Measurements from ENCODE around the gene TMTC4.
"Not testable (repeated sequence)": the region's sequence is repeated elsewhere in the genome, so short reads cannot be mapped to it uniquely, and the experiment has no call there.

TMTC4 gene

GRCh38 chr13:100633461-100633860, 41.1 kb downstream of the TMTC4 start:
- no peak for DNase-seq (ENCODE audit: low read depth in 2 of 3, low spot score in 1 of 3)

GRCh38 chr13:100630555-100630954, 44.0 kb downstream of the TMTC4 start:
- DNase-seq (ENCODE audit: low read depth in 2 of 3, low spot score in 1 of 3): no peak

- no peak for DNase-seq (ENCODE audit: low read depth in 2 of 3, low spot score in 1 of 3)
Observed at GRCh38 chr13:100627120-100627519, 47.5 kb downstream of the TMTC4 start.

- no peak for DNase-seq (ENCODE audit: low read depth in 2 of 3, low spot score in 1 of 3)
Observed at GRCh38 chr13:100625447-100625846, 49.1 kb downstream of the TMTC4 start.

- DNase-seq (ENCODE audit: low read depth in 2 of 3, low spot score in 1 of 3): no peak
Observed at GRCh38 chr13:100620792-100621191, 53.8 kb downstream of the TMTC4 start.

GRCh38 chr13:100619940-100620339, 54.7 kb downstream of the TMTC4 start:
- no peak for DNase-seq (ENCODE audit: low read depth in 2 of 3, low spot score in 1 of 3)

- not testable (repeated sequence) for DNase-seq (ENCODE audit: low read depth in 2 of 3, low spot score in 1 of 3)
Observed at GRCh38 chr13:100618897-100619296, 55.7 kb downstream of the TMTC4 start.

- no peak for DNase-seq (ENCODE audit: low read depth in 2 of 3, low spot score in 1 of 3)
Observed at GRCh38 chr13:100613031-100613430, 61.6 kb downstream of the TMTC4 start.

GRCh38 chr13:100611678-100612492, 62.7 kb downstream of the TMTC4 start:
- no peak for DNase-seq (ENCODE audit: low read depth in 2 of 3, low spot score in 1 of 3)

GRCh38 chr13:100610391-100611347, 63.9 kb downstream of the TMTC4 start:
- no peak for DNase-seq (ENCODE audit: low read depth in 2 of 3, low spot score in 1 of 3)

GRCh38 chr13:100608906-100609305, 65.7 kb downstream of the TMTC4 start:
- no peak for DNase-seq (ENCODE audit: low read depth in 2 of 3, low spot score in 1 of 3)

- no peak for DNase-seq (ENCODE audit: low read depth in 2 of 3, low spot score in 1 of 3)
Observed at GRCh38 chr13:100608489-100608888, 66.1 kb downstream of the TMTC4 start.

GRCh38 chr13:100604918-100605710, 69.5 kb downstream of the TMTC4 start:
- DNase-seq (ENCODE audit: low read depth in 2 of 3, low spot score in 1 of 3): no peak

- DNase-seq (ENCODE audit: low read depth in 2 of 3, low spot score in 1 of 3): no peak
Observed at GRCh38 chr13:100602493-100603111, 72.0 kb downstream of the TMTC4 start.

GRCh38 chr13:100601716-100602115, 72.9 kb downstream of the TMTC4 start:
- no peak for DNase-seq (ENCODE audit: low read depth in 2 of 3, low spot score in 1 of 3)

GRCh38 chr13:100600915-100601314, 73.7 kb downstream of the TMTC4 start:
- no peak for DNase-seq (ENCODE audit: low read depth in 2 of 3, low spot score in 1 of 3)

- no peak for DNase-seq (ENCODE audit: low read depth in 2 of 3, low spot score in 1 of 3)
Observed at GRCh38 chr13:100600461-100600860, 74.1 kb downstream of the TMTC4 start.

GRCh38 chr13:100597253-100597652, 77.3 kb downstream of the TMTC4 start:
- no peak for DNase-seq (ENCODE audit: low read depth in 2 of 3, low spot score in 1 of 3)

GRCh38 chr13:100596516-100596915, 78.1 kb downstream of the TMTC4 start:
- DNase-seq (ENCODE audit: low read depth in 2 of 3, low spot score in 1 of 3): no peak

GRCh38 chr13:100594731-100595130, 79.9 kb downstream of the TMTC4 start:
- no peak for DNase-seq (ENCODE audit: low read depth in 2 of 3, low spot score in 1 of 3)

- no peak for DNase-seq (ENCODE audit: low read depth in 2 of 3, low spot score in 1 of 3)
Observed at GRCh38 chr13:100594255-100594654, 80.3 kb downstream of the TMTC4 start.

Data from stimulated activated CD4-positive, alpha-beta T cell treated with anti-CD3 and anti-CD28 coated beads, Interleukin-12 subunit alpha, Interleukin-12 subunit beta, amount 100 ng/mL, for 48 hours (primary cell).